Lower leg skin (tissue), 4 donors: Measurements from ENCODE around the gene AP1B1. TPM values are rescaled to one million over a fixed set of nuclear protein-coding genes. Genes with fewer than 3 reads are reported as not detected.

Source experiments
- DNase-seq, 2 donors: peaks; one replicate each; pipeline ENCODE4 v3.0.0-alpha.2; 2019; ENCODE audit warnings: low spot score in 2 of 2
- H3K4me3 ChIP-seq: fragments of 200-600 bp; sonication (generic); 2 replicates; pipeline ENCODE4 v1.5.1; 2017; ENCODE audit warnings: mild to moderate bottlenecking, low read depth; ENCODE audit not compliant: poor library complexity, severe bottlenecking
- CTCF ChIP-seq, 3 donors: fragments of 450-650 bp; IDR thresholded peaks; one replicate each; pipeline ENCODE4 v1.5.1; 2016; ENCODE audit warnings: antibody characterized with exemption in 3 of 3, mild to moderate bottlenecking in 3 of 3, moderate library complexity in 2 of 3
- POLR2A ChIP-seq, 2 donors: fragments of 450-650 bp; IDR thresholded peaks; one replicate each; pipeline ENCODE4 v1.6.1; 2016 to 2017; ENCODE audit warnings: antibody characterized with exemption in 2 of 2, mild to moderate bottlenecking in 1 of 2, moderate library complexity in 1 of 2
- WGBS, 2 donors: methylation state at CpG; one replicate each; pipeline ENCODE4 v1.1.5; 2018; 5-methylcytosine and 5-hydroxymethylcytosine counted together
- intact Hi-C: fragments of 100-400 bp; cut with DNase I; formaldehyde crosslinking; loops from one replicate; pipeline ENCODE4 v1.15.0; 2023; ENCODE audit warnings: low total_unique reads
- total RNA-seq, 4 donors: library from RNA; depleted of rRNA; stranded (reverse); fragments of >200 nt; gene quantifications; one replicate each; pipeline ENCODE4 v1.1.0, GENCODE V29; 2016

AP1B1 gene
- total RNA-seq, 4 donors from 2014 or later = 65.4 to 95.5 (median 79.0) TPM

DNA sequence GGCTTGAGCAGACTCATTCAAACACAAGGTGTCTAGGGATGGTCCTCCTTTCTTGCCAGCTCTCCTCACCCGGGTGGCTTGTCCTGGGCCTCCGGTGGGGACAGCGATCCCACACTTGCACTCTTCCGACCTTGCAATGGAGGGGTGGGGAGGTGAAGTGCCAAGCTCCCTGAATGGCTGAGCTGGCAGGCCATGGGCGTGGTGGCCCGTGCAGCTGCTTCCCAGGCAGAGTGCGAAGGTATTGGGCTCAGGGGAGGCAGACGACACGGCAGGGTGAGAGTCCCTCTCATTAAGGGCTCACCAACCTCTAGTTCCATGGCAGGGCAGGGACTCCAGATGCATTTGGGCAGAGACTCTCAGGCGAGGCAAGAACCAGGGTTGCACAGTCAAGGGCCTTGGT is 61.9 kb downstream of the AP1B1 start:
- TF ChIP-seq CTCF (IDR thresholded peaks at IDR 0.05) = no peak
- TF ChIP-seq POLR2A (IDR thresholded peaks at IDR 0.05) = no peak
- H3K4me3 ChIP-seq = no peak overlapping the region
- WGBS, 2 donors = 90 to 93% methylated on average over 10 of the region's 10 CpGs
- intact Hi-C loops = no loop called here
- DNase-seq = no peak

DNA sequence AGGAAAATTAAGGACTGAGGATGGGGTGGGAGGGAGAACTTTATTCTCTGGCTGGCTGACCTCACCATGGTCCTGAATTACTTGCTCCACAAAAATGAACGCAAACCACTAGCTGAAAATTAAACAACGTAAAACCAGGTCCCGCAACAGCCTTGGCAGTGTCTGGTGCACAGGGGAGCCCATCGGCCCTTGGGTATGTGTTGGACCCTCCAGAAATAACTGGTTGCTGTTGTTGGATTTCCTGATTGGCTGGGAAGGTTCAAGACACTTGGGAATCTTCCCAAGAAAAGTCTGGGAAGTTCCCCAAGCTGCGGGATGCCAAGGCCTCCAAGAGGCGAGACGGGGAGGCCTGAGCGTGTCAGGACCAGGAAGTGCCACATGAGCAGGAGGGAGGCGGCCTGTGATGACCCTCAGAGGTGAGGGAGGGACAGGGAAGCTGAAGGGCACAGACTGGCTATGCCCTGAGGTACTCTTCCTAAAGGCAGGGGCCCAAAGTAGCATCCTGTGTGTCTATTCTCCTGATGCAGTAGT is 62.5 kb downstream of the AP1B1 start:
- intact Hi-C loops = no loop called here
- WGBS, 2 donors = 35 to 44% methylated on average over 9 of the region's 9 CpGs
- H3K4me3 ChIP-seq = no peak overlapping the region
- TF ChIP-seq CTCF (IDR thresholded peaks at IDR 0.05) = no peak
- TF ChIP-seq POLR2A (IDR thresholded peaks at IDR 0.05) = no peak
- DNase-seq = no peak

- no peak overlapping the region for H3K4me3 ChIP-seq
- no peak for DNase-seq
- TF ChIP-seq POLR2A (IDR thresholded peaks at IDR 0.05) (no peak), CTCF (IDR thresholded peaks at IDR 0.05) (no peak)
- WGBS, 2 donors = 76 to 83% methylated on average over 8 of the region's 8 CpGs
- intact Hi-C loops = no loop called here
Observed at GRCh38 chr22:29325356-29325755, 63.0 kb downstream of the AP1B1 start.

DNA sequence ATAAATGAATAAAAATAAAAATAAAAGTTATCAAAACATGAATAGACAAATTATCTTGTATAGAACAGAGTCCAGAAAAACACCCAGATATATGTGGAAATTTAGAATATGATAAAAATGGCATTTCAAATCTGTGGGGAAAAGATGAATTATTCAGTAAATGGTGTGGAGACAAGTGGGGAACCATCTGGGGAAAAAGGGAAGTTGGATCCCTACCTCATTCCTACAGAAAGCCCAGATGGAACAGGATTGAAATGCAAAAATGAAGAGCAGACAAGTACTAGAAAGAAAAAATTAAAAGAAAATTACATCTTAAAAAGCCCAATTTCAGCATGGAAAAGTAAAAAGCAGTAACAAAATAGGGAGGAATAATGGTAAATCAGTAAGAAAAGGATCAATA is 64.7 kb downstream of the AP1B1 start:
- no peak for TF ChIP-seq CTCF (IDR thresholded peaks at IDR 0.05)
- TF ChIP-seq POLR2A (IDR thresholded peaks at IDR 0.05) = no peak
- intact Hi-C loops = no loop called here
- no peak overlapping the region for H3K4me3 ChIP-seq
- DNase-seq = no peak

- TF ChIP-seq CTCF (IDR thresholded peaks at IDR 0.05) (no peak), POLR2A (IDR thresholded peaks at IDR 0.05) (no peak)
- intact Hi-C loops = no loop called here
- DNase-seq = no peak
- no peak overlapping the region for H3K4me3 ChIP-seq
- WGBS, 2 donors = 52 to 74% methylated on average over 1 of the region's 1 CpG
Observed at GRCh38 chr22:29320546-29320945, 67.8 kb downstream of the AP1B1 start.

GRCh38 chr22:29319072-29319471 is 69.3 kb downstream of the AP1B1 start:
- intact Hi-C loops = no loop called here

More at GRCh38 chr22:29319072-29319471, 69.3 kb downstream of the AP1B1 start:
- 86 to 92% methylated on average over 2 of the region's 2 CpGs for WGBS, 2 donors
- H3K4me3 ChIP-seq = no peak overlapping the region
- TF ChIP-seq CTCF (IDR thresholded peaks at IDR 0.05) (no peak), POLR2A (IDR thresholded peaks at IDR 0.05) (no peak)
- no peak for DNase-seq
